Natural killer cell treated with Interleukin-12 subunit alpha and Interleukin-12 subunit beta and Interleukin-15 and Interleukin-18, amount 100 ng/mL, for 72 hours (primary cell): ENCODE data around the gene CBLB. TPM values are rescaled to one million over a fixed set of nuclear protein-coding genes. Genes with fewer than 3 reads are reported as not detected.
A peak's percentile ranks its signal among the peaks of the same experiment; 100 is the strongest.

ENCODE experiments used
- ATAC-seq, 2 donors: fragments of 150-1000 bp; cut with Tn5 transposase in 1 of 2; sonication (Bioruptor Pico), chemical (Tn5 transposase) in 1 of 2; 2 replicates each; pipeline ENCODE4 v1.10.0; 2021
- DNase-seq: peaks from one replicate; pipeline ENCODE4 v3.0.0; 2022; ENCODE audit warnings: low spot score
- H3K27ac Mint-ChIP-seq, 2 donors: 1 replicate in 1 of 2; 2 replicates in 1 of 2; pipeline ENCODE4 v1.8.0; 2022; ENCODE audit warnings: mixed read lengths in 2 of 2, mild to moderate bottlenecking in 1 of 2, moderate library complexity in 1 of 2
- H3K27me3 Mint-ChIP-seq, 2 donors: 1 replicate in 1 of 2; 2 replicates in 1 of 2; pipeline ENCODE4 v1.8.0; 2022; ENCODE audit warnings: mixed read lengths in 2 of 2
- H3K36me3 Mint-ChIP-seq: one replicate; pipeline ENCODE4 v1.8.0; 2022; ENCODE audit warnings: mixed read lengths
- H3K4me1 Mint-ChIP-seq, 2 donors: 1 replicate in 1 of 2; 2 replicates in 1 of 2; pipeline ENCODE4 v1.8.0; 2022; ENCODE audit warnings: low read depth in 2 of 2, mixed read lengths in 2 of 2, mild to moderate bottlenecking in 1 of 2
- H3K4me3 Mint-ChIP-seq: one replicate; pipeline ENCODE4 v1.8.0; 2022; ENCODE audit warnings: mixed read lengths
- H3K9me3 Mint-ChIP-seq: 2 replicates; pipeline ENCODE4 v1.8.0; 2022; ENCODE audit warnings: mixed read lengths
- total RNA-seq, 2 donors: library from RNA; stranded (reverse); gene quantifications; one replicate each; pipeline ENCODE4 v1.2.3, GENCODE V29; 2022

CBLB gene
- 10 to 100 TPM; 70.8 to 78.3 TPM for total RNA-seq

DNA sequence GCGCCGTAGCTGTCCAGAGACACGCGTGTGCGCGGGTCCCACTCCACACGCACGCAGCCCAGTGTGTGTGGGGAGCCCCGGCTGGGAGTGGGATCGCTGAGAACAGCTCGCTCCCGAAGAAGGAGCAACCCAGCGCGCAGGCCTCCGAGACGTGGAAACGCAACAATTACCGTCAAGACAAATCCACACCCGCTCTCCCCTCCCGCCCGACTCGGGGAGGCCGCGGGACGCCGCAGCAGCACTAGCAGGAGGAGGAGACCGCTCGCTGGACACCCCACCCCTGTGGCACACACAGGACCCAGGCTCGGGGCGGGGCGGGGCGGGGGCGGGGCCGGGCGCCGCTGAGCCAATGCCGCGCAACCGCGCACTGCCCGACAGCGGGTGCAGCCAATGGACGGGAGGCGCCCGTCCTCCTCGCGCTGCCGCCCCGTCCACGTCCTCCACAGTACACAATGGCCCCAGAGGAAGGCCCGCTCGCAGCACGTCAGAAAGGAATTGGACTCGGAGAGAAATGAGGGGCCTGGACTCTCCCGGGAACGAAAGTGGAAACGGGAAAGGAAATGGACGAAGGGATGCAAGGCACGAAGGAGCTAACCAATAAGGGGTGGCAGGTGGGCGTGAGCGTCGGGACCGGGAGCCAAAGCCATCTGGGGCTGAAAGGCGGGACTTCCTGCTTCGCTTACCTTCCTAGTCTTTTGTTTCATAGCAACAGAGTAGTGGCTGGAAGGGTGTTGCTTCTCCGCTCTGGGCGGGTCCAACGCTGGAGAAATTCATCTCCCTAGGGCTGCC, at the start of gene CBLB:
Gene CBLB, minus strand, starts transcription at position 271 of the 789 bp plus-strand sequence. CDS start 1,435 bp downstream, outside the sequence.
- Mint-ChIP-seq H3K9me3 (no peaks in the 10 kb centered on the region), H3K27ac (peak within 1 kb of the TSS; percentile 87 to 96), H3K4me1 (peaks cover 30 to 52% of the 10 kb centered on the region in 2 donors), H3K36me3 (peaks cover 12% of the 10 kb centered on the region), H3K27me3 (no peaks in the 10 kb centered on the region), H3K4me3 (peak within 1 kb of the TSS; percentile 92)
- DNase-seq, result peak; percentile 91
- ATAC-seq, result peak; percentile 96 to 97

DNA sequence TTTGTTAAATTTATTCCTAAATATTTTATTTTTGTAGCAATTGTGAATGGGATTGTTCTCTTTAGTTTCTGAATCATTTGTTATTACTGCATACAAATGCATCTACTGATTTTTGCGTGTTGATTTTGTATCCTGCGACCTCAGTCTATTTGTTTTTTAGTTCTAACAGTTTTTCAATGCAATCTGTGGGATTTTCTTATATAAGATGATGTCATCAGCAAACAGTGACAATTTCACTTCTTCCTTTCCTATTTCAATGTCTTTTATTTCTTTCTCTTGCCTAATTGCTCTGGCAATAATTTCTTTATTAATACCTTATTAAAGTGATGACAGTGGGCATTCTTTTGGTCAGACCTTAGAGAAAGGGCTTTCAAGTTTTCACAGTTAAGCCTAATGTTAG, 48.0 kb upstream of the CBLB start:
- Mint-ChIP-seq H3K27me3 (no peaks in the 10 kb centered on the region), H3K9me3 (peaks cover 13% of the 10 kb centered on the region), H3K27ac (no peak overlapping the region), H3K4me3 (no peak overlapping the region), H3K4me1 (peaks cover 10 to 20% of the 10 kb centered on the region in 2 donors), H3K36me3 (peaks cover 31% of the 10 kb centered on the region)
- ATAC-seq (no peak), DNase-seq (no peak)

GRCh38 chr3:105915524-105915923, 46.7 kb upstream of the CBLB start:
- no peak overlapping the region for H3K4me3 Mint-ChIP-seq
- DNase-seq (no peak), ATAC-seq (no peak)
- peaks cover 21% of the 10 kb centered on the region for H3K36me3 Mint-ChIP-seq
- H3K27ac Mint-ChIP-seq, result no peak overlapping the region
- H3K4me1 Mint-ChIP-seq, result peaks cover 10 to 15% of the 10 kb centered on the region in 2 donors
- H3K9me3 Mint-ChIP-seq, result peaks cover 6% of the 10 kb centered on the region
- H3K27me3 Mint-ChIP-seq, result no peaks in the 10 kb centered on the region

GRCh38 chr3:105913616-105914015, 44.8 kb upstream of the CBLB start:
- H3K4me3 Mint-ChIP-seq, result no peak overlapping the region
- H3K36me3 Mint-ChIP-seq, result peaks cover 12% of the 10 kb centered on the region
- no peaks in the 10 kb centered on the region for H3K4me1 Mint-ChIP-seq
- peaks cover 3% of the 10 kb centered on the region for H3K9me3 Mint-ChIP-seq
- DNase-seq (no peak), ATAC-seq (no peak)
- no peak overlapping the region for H3K27ac Mint-ChIP-seq
- no peaks in the 10 kb centered on the region for H3K27me3 Mint-ChIP-seq

GRCh38 chr3:105912891-105913290, 44.1 kb upstream of the CBLB start:
- DNase-seq, result no peak
- Mint-ChIP-seq H3K27ac (no peak overlapping the region), H3K27me3 (no peaks in the 10 kb centered on the region), H3K4me1 (no peaks in the 10 kb centered on the region), H3K36me3 (peaks cover 12% of the 10 kb centered on the region), H3K9me3 (peaks cover 3% of the 10 kb centered on the region), H3K4me3 (no peak overlapping the region)
- no peak for ATAC-seq

DNA sequence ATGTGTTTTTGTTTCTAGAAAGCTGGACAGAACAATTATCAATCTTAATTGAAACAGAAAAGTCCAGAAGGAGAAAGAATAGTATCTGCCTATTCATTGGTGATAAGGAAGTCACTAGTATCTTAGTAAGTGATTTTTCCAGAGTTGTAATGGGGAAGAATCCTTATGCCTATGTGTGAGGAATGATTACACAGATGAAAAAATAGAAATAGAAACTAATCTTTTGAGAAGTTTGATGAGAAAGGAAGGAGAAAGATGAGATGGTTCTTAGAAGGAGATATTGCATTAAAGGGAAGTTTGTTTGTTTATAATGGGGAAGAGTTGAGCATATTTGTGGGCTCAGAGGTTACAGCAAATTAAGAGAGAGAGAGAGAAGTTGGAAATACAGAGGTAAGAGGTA, 42.7 kb upstream of the CBLB start:
- ATAC-seq (no peak), DNase-seq (no peak)
- no peak overlapping the region for H3K4me3 Mint-ChIP-seq
- H3K4me1 Mint-ChIP-seq, result no peaks in the 10 kb centered on the region
- no peaks in the 10 kb centered on the region for H3K27me3 Mint-ChIP-seq
- no peak overlapping the region for H3K27ac Mint-ChIP-seq
- H3K9me3 Mint-ChIP-seq, result peaks cover 3% of the 10 kb centered on the region
- peaks cover 12% of the 10 kb centered on the region for H3K36me3 Mint-ChIP-seq

GRCh38 chr3:105907777-105908176, 39.0 kb upstream of the CBLB start:
- Mint-ChIP-seq H3K4me3 (no peak overlapping the region), H3K9me3 (no peaks in the 10 kb centered on the region), H3K4me1 (no peaks in the 10 kb centered on the region), H3K36me3 (peaks cover 5% of the 10 kb centered on the region), H3K27ac (no peak overlapping the region), H3K27me3 (no peaks in the 10 kb centered on the region)
- DNase-seq (no peak), ATAC-seq (no peak)

- Mint-ChIP-seq H3K9me3 (no peaks in the 10 kb centered on the region), H3K4me1 (no peaks in the 10 kb centered on the region), H3K4me3 (no peak overlapping the region), H3K36me3 (peaks cover 5% of the 10 kb centered on the region), H3K27me3 (no peaks in the 10 kb centered on the region), H3K27ac (no peak overlapping the region)
- ATAC-seq, result no peak
- no peak for DNase-seq
Measured at GRCh38 chr3:105906836-105907235, 38.0 kb upstream of the CBLB start.

GRCh38 chr3:105906345-105906744, 37.5 kb upstream of the CBLB start:
- Mint-ChIP-seq H3K9me3 (no peaks in the 10 kb centered on the region), H3K4me1 (no peaks in the 10 kb centered on the region), H3K27me3 (no peaks in the 10 kb centered on the region), H3K27ac (no peak overlapping the region), H3K4me3 (no peak overlapping the region), H3K36me3 (peaks cover 5% of the 10 kb centered on the region)
- DNase-seq, result no peak
- no peak for ATAC-seq

GRCh38 chr3:105905328-105905727, 36.5 kb upstream of the CBLB start:
- H3K27ac Mint-ChIP-seq, result no peak overlapping the region
- H3K4me1 Mint-ChIP-seq, result no peaks in the 10 kb centered on the region
- no peak for ATAC-seq
- peaks cover 5% of the 10 kb centered on the region for H3K36me3 Mint-ChIP-seq
- no peaks in the 10 kb centered on the region for H3K9me3 Mint-ChIP-seq
- no peaks in the 10 kb centered on the region for H3K27me3 Mint-ChIP-seq
- H3K4me3 Mint-ChIP-seq, result no peak overlapping the region
- DNase-seq, result no peak

GRCh38 chr3:105904678-105905284, 36.0 kb upstream of the CBLB start:
- H3K27ac Mint-ChIP-seq, result no peak overlapping the region
- no peaks in the 10 kb centered on the region for H3K4me1 Mint-ChIP-seq
- H3K4me3 Mint-ChIP-seq, result no peak overlapping the region
- ATAC-seq (no peak), DNase-seq (no peak)
- no peaks in the 10 kb centered on the region for H3K27me3 Mint-ChIP-seq
- peaks cover 5% of the 10 kb centered on the region for H3K36me3 Mint-ChIP-seq
- no peaks in the 10 kb centered on the region for H3K9me3 Mint-ChIP-seq

GRCh38 chr3:105904251-105904650, 35.4 kb upstream of the CBLB start:
- Mint-ChIP-seq H3K4me1 (no peaks in the 10 kb centered on the region), H3K9me3 (no peaks in the 10 kb centered on the region)

GRCh38 chr3:105899516-105899915, 30.7 kb upstream of the CBLB start:
- H3K4me1 Mint-ChIP-seq, result no peaks in the 10 kb centered on the region
- no peaks in the 10 kb centered on the region for H3K9me3 Mint-ChIP-seq
- no peak overlapping the region for H3K4me3 Mint-ChIP-seq
- H3K36me3 Mint-ChIP-seq, result no peaks in the 10 kb centered on the region
- DNase-seq, result no peak
- no peak overlapping the region for H3K27ac Mint-ChIP-seq
- no peak for ATAC-seq
- H3K27me3 Mint-ChIP-seq, result no peaks in the 10 kb centered on the region

More at GRCh38 chr3:105904251-105904650, 35.4 kb upstream of the CBLB start:
- Mint-ChIP-seq H3K27me3 (no peaks in the 10 kb centered on the region), H3K36me3 (peaks cover 1% of the 10 kb centered on the region), H3K27ac (no peak overlapping the region), H3K4me3 (no peak overlapping the region)
- ATAC-seq (no peak), DNase-seq (no peak)

DNA sequence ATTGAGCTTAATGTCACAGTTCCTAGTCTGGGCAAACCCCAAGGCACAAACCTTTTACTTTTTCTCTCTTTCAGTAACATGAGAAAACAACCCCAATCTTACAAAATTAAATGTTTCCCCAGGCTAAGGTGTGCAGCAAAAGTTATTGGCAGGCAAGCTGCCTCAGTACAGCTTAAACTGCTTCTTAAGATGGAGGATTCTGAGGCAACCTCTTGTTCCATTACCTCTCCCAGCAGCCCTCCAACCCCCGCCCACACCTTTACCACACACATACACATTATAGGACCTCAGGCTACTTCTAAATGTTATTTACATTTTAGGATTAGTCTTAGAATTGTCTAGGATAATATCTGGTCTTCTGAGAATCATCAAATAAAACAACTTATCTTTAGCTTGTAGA, 22.3 kb upstream of the CBLB start:
- peaks cover 8 to 9% of the 10 kb centered on the region in 2 donors for H3K4me1 Mint-ChIP-seq
- no peaks in the 10 kb centered on the region for H3K36me3 Mint-ChIP-seq
- DNase-seq (no peak), ATAC-seq (no peak)
- no peaks in the 10 kb centered on the region for H3K9me3 Mint-ChIP-seq
- peaks cover 0 to 4% of the 10 kb centered on the region in 2 donors for H3K27me3 Mint-ChIP-seq
- H3K27ac Mint-ChIP-seq, result peak overlapping the region in 1 of 2 donors; percentile 31
- no peak overlapping the region for H3K4me3 Mint-ChIP-seq
